ENCODE results near the gene PBX2.
"Not testable (repeated sequence)": the region's sequence is repeated elsewhere in the genome, so short reads cannot be mapped to it uniquely, and the experiment has no call there.

PBX2 gene

GRCh38 chr6:32149092-32149755 is 40.8 kb downstream of the PBX2 start:
- DNase-seq (ENCODE audit: low read depth) = no peak

GRCh38 chr6:32148289-32149091 is 41.5 kb downstream of the PBX2 start:
- DNase-seq (ENCODE audit: low read depth) = peak; percentile 47

GRCh38 chr6:32147401-32148132 is 42.4 kb downstream of the PBX2 start:
- no peak for DNase-seq (ENCODE audit: low read depth)

GRCh38 chr6:32146687-32147086 is 43.3 kb downstream of the PBX2 start:
- no peak for DNase-seq (ENCODE audit: low read depth)

GRCh38 chr6:32146287-32146686 is 43.7 kb downstream of the PBX2 start:
- no peak for DNase-seq (ENCODE audit: low read depth)

- DNase-seq (ENCODE audit: low read depth) = not testable (repeated sequence)
Observed at GRCh38 chr6:32144238-32144637, 45.8 kb downstream of the PBX2 start.

- no peak for DNase-seq (ENCODE audit: low read depth)
Observed at GRCh38 chr6:32140420-32141046, 49.5 kb downstream of the PBX2 start.

- no peak for DNase-seq (ENCODE audit: low read depth)
Observed at GRCh38 chr6:32139590-32139989, 50.4 kb downstream of the PBX2 start.

- DNase-seq (ENCODE audit: low read depth) = no peak
Observed at GRCh38 chr6:32137454-32137853, 52.5 kb downstream of the PBX2 start.

Data from stimulated activated CD8-positive, alpha-beta memory T cell treated with anti-CD3 and anti-CD28 coated beads, Interleukin-15, amount 100 ng/mL, for 1 hour (primary cell).